ENCODE data around the gene MRPS7.

GRCh38 chr17:75245011-75245410 lies 16.7 kb upstream of the MRPS7 start:
- TF ChIP-seq TAF1 (IDR thresholded peaks at IDR 0.05; ENCODE audit: low read depth) (no peak), REST (IDR thresholded peaks at IDR 0.05; ENCODE audit: low read depth) (no peak), NFIC (IDR thresholded peaks at IDR 0.05) (no peak), EGR1 (IDR thresholded peaks at IDR 0.05) (no peak)
